Epithelial cell of proximal tubule (primary cell): ENCODE results near the gene LHFPL6. TPM values are rescaled to one million over a fixed set of nuclear protein-coding genes. Genes with fewer than 3 reads are reported as not detected.

ENCODE experiments used
- DNase-seq: peaks from one replicate; pipeline ENCODE4 v3.0.0-alpha.2; 2011; ENCODE audit warnings: low read depth
- H3K4me3 ChIP-seq: 2 replicates; pipeline ENCODE4 v1.5.1; 2011; ENCODE audit warnings: low read depth, mild to moderate bottlenecking, low read length
- CTCF ChIP-seq: conservative IDR thresholded peaks from 2 replicates; pipeline ENCODE4 v1.5.1; 2012; ENCODE audit warnings: low read depth, mild to moderate bottlenecking, low read length
- total RNA-seq: library from RNA; depleted of rRNA; stranded (reverse); fragments of >200 nt; gene quantifications from 2 replicates; pipeline ENCODE4 v1.2.3, GENCODE V29; 2015

The LHFPL6 gene
- total RNA-seq, 1 donor from 2014 or later, result 5.2 TPM

GRCh38 chr13:39408512-39408911, 194.5 kb downstream of the LHFPL6 start:
- DNase-seq, result no peak
- no peak for TF ChIP-seq CTCF
- H3K4me3 ChIP-seq, result no peak overlapping the region

GRCh38 chr13:39407786-39408185, 195.2 kb downstream of the LHFPL6 start:
- no peak for TF ChIP-seq CTCF
- no peak for DNase-seq
- no peak overlapping the region for H3K4me3 ChIP-seq

GRCh38 chr13:39407138-39407537, 195.9 kb downstream of the LHFPL6 start:
- DNase-seq, result no peak
- TF ChIP-seq CTCF, result no peak
- no peak overlapping the region for H3K4me3 ChIP-seq

- TF ChIP-seq CTCF, result no peak
- DNase-seq, result no peak
- no peak overlapping the region for H3K4me3 ChIP-seq
These were observed 196.3 kb downstream of the LHFPL6 start for GRCh38 chr13:39406688-39407087.

- no peak for TF ChIP-seq CTCF
- H3K4me3 ChIP-seq, result no peak overlapping the region
- DNase-seq, result no peak
These were observed 197.3 kb downstream of the LHFPL6 start for GRCh38 chr13:39405596-39406205.

GRCh38 chr13:39405107-39405506, 197.9 kb downstream of the LHFPL6 start:
- no peak for TF ChIP-seq CTCF
- DNase-seq, result no peak
- no peak overlapping the region for H3K4me3 ChIP-seq

- H3K4me3 ChIP-seq, result no peak overlapping the region
- no peak for DNase-seq
- TF ChIP-seq CTCF, result no peak
These were observed 199.9 kb downstream of the LHFPL6 start for GRCh38 chr13:39403106-39403505.
